ENCODE results near the gene XAF1.
"Not testable (repeated sequence)": the region's sequence is repeated elsewhere in the genome, so short reads cannot be mapped to it uniquely, and the experiment has no call there.

XAF1 gene

DNA sequence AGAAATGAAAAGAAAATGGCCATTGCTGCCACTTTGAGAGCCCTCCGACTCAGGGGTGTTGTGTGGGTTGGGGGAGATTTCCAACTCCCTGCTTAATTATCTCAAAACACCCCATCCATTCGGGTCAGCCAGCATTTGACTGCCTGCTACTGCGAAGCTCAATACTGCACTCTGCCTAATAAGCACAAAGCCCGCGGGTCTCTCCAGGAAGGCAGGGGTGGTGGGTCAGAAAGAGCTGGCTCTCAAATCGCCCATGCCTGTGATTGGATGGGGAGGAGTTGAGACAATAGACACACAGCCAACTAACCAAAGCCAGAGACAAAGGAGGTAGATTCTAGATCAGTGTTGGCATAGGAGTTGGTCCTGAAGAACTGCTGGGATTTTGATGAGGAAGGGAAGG, 2.3 kb upstream of the XAF1 start:
- DNase-seq (ENCODE audit: low spot score) = no peak

DNA sequence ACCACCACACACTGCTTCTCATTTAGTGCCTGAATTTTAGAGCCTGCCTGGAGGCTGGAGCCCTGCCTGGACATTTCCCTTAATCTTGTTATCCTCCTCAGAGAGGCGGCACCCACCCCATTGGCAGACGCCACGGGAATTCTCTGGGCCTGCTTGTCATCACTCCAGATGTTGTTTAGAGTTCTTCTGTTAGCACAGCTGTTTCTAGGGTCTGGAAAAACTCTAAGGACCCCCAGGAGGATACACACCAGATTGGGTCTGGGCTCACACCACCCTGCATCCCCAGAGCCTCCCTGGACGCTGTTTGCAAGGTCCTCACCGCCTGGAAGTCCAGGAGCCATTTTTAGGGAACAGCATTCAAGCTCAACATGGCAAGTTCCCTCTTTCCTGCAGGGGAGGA, 565 bp upstream of the XAF1 start:
- DNase-seq (ENCODE audit: low spot score) = no peak

DNA sequence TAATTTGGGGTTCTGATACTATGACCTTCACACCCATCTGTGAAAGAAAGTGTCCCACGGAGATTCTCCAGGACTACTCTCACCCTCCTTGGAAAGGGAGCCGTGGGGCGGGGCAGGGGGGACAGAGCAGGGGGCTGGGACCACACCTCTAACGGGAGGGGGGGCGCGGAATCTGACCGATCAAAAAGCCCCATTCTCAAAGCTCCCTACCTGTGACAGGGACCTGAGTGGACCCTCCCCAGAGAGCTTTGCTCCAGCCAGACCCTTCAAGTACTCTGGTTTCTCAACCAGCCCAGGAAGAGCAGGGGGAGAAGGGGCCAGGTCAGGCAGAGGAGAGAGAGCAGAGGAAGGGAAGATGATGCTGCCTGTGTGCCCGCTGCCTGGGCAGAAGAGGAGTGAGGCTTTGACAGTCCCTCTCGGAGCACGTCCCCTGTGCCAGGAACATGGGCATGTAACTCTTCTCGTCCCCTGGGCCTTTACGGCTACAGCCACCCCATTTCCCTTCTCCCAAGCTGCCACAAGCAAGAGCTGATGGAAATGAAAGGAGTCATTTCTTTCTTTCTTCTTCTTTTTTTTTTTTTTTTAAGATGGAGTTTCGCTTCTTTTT, 682 bp downstream of the XAF1 start:
- DNase-seq (ENCODE audit: low spot score) = no peak

DNA sequence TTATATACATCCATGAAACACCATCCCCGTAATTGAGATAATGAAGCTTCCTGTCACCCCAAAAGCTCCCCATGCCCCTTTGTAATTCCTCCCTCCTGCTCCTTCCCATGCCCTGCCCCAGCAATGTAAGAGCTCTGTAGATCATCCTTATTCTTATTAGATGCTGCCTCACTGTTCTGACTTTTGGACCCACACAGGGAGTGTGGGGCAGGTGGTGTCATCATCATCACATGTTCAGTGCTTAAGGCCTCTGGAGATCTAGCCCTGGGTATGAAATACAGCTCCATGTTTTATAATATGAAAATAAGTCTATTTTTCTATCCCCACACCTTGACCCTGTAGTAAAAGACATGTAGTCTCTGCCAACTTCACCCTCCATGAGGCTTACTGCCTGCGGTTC, 1.9 kb downstream of the XAF1 start:
- DNase-seq (ENCODE audit: low spot score) = no peak

DNA sequence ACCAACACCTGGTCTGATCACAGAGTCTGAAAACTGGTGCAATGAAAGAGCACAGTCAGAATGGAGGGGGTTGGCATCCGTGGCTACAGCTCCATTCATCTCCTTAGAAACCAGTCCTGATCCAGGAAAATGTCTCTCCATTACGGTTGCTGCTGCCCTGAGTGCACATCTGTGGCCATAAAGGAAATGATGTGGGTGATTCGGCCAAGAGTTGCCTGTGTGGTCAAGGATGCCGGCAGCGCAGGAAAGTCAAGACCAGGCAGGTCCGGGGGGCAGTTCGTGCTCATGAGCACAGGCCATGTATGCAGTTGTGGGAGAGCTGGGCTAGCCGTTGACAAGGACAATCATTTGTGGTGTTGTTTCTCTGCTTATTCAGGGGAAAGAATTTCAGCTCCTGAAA, 5.9 kb downstream of the XAF1 start:
- DNase-seq (ENCODE audit: low spot score) = no peak

DNA sequence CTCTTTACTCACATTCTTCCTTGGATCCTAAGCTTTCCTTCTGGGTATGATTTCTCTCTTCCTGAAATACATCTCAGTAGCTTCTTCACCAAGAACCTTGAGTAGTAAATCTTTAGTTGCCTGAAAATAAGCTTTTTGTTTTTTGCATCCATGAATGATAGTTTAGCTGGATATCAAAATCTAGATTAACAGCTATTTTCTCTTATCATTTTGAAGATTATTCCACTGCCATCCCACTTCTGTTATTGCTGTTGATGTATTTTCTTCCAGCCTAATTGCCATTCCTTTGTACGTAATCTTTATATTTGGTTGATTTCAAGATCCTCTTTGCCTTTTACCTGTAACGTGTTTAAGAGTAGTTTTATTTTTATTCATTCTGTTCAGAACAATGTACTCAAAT, 12.6 kb downstream of the XAF1 start:
- DNase-seq (ENCODE audit: low spot score) = no peak

DNA sequence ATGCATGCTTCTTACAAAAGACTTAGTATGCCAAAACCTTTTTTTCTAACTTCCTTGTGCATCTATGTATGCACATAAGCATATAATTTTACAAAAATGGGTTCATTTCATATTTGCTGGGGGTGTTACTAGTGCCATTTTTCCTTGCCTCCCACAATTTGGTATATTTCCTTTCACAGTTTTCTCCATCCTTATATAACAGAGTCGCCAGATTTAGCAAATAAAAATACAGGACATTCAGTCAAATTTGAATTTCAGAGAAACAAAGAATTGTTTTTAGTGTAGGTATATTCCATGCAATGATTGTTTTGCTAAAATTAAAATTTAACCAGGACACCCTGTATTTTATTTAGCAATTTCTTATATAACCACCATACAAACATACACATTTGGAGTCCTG, 16.2 kb downstream of the XAF1 start:
- no peak for DNase-seq (ENCODE audit: low spot score)

DNA sequence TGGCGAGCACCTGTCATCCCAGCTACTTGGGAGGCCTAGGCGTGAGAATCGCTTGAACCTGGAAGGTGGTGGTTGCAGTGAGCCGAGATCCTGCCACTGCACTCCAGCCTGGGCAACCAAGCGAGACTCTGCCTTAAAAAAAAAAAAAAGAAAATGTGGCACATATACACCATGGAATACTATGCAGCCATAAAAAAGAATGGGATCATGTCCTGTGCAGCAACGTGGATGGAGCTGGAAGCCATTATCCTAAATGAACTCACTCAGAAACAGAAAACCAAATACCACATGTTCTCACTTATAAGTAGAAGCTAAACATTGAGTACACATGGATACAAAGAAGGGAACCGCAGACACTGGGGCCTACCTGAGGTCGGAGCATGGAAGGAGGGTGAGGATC, 19.1 kb downstream of the XAF1 start:
- not testable (repeated sequence) for DNase-seq (ENCODE audit: low spot score)

DNA sequence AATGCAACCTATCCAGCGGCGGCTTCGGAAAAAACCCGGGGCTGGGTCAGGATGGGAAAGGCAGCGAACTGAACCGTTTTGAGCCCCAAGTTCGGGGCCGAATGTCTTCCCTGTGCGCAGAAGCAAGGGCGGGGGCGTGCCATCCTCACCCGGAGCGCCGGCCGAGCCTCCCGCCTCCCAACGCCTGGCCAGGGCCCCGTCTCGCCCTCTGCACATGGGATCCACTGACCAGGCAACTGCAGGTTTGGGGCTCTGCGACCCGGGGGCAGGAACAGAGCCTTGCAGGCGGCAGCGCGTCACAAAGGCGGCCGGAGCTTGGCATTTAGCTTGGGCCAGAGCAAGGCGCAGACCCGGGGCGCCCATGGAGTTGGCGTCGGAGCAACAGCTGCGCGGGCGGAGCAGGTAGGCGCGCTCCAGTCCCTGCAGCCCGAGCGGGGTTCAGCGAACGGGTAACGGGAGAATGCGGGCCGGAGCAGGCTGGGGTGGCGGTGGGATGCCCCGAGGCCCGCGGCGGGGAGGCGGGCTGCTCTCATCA, 20.1 kb downstream of the XAF1 start, which contains the start of gene FBXO39:
TSS of gene FBXO39 (plus strand) at position 345 of the 535 bp plus-strand sequence. CDS start 3,654 bp downstream, outside the sequence.
- DNase-seq (ENCODE audit: low spot score) = no peak

DNA sequence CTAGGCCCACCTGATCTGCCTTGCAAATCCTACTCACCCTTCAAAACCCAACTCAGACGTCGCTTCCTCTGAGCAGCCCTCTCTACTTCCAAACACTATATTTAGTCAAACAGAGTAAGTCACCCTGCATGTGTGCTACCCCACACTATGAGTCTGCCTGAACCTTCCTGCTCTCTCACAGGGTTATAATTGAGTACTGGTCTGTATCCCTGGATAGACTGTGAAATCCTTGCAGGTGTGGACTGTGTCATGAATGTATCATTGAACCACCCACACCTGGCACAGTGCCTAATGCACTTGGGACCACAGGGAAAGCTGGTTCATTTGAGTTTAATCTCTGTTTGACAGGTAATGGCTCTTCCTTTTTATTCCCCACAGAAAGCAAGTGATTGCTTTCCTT, 23.6 kb downstream of the XAF1 start:
- no peak for DNase-seq (ENCODE audit: low spot score)

DNA sequence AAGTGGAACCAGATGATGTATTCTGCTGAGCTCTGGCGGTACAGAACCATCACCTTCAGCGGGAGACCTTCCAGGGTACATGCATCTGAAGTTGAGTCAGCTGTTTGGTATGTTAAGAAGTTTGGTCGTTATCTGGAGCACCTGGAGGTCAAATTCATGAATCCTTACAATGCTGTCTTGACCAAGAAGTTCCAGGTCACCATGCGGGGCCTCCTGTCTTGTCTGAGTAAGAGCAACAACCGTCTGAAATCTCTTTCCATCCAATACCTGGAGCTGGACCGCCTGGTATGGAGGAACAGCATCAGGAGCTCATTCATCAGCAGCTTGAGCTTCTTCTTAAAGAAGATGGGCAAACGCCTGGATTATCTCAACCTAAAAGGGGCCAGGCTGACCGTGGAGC, 24.2 kb downstream of the XAF1 start:
- no peak for DNase-seq (ENCODE audit: low spot score)

DNA sequence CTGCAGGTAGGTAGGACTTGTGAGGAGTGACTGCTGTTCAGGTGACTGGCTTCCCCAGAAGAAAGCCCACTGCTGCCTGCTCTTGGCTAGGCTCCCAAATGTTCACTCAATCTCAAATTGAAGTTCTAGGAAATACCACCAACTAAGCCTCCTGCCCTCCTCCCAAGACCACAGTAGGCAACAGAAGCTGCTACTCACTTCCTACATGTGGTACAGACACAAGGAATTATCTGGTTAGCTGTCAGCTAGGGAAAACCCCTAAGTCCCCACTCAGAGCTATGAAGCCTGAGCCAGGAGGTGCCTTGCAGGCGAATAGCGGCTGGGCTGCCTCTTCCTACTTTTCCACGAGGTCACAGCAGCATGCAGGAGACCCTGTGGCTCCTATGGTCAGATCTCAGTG, 25.0 kb downstream of the XAF1 start:
- no peak for DNase-seq (ENCODE audit: low spot score)

DNA sequence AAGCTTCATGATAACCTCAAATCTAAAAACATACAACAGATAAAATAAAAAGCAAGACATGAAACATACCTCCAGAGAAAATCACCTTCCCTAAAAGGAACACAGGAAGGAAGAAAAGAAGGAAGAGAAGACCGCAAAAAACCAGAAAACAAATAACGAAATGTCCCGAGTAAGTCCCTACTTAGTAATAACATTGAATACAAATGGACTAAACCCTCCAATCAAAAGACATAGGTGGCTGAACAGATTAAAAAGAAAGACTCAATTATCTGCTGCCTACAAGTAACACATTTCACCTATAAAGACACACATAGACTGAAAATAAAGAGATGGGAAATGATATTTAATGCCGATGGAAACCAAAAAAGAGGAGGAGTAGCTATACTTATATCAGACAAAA, 26.4 kb downstream of the XAF1 start:
- no peak for DNase-seq (ENCODE audit: low spot score)

DNA sequence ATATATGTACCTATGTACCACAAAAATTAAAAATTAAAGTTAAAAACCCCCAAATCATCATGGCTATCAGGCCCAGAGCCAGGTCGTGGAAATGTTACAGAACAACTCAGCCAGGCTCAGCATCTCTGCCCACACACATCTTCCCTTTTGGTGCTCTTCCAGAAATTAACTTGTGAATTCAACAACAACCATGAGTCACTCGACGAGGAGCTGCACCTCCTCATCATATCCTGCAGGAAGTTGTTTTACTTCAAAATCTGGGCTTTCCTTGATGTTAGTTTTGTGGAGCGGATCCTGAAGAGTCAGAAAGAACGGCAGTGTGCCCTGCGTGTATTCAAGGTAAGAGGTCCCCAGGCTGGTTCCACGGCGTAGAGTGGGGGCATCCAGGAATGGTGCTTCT, 30.8 kb downstream of the XAF1 start:
- DNase-seq (ENCODE audit: low spot score) = no peak

DNA sequence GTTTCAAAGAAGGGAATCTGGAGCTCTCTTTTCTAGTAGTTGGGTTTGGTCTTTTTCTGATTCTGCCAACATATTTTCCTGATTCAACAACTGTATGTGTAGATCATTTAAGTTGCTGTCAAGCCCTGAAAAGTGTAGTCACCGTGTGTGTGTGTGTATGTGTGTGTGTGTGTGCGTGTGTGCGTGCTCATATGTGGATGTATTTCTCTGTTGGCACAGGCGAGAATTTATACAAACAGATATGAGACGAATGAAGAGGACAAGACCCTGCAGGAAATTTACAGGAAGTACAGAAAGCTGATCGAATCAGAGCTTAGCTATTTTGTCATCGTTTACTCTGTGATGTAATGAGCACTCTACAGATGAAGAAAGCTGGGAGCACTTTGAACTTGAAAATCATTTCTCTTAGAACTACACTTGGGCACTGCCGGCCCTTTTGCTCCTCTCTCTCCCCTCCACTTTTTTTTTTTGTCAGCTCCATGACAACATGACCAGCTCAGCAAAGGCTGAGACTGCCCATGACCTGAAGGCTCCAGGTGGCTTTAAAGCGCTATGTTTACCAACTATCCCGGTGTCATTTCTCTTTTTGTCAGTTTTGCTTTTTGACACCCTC, 31.3 kb downstream of the XAF1 start:
- no peak for DNase-seq (ENCODE audit: low spot score)

DNA sequence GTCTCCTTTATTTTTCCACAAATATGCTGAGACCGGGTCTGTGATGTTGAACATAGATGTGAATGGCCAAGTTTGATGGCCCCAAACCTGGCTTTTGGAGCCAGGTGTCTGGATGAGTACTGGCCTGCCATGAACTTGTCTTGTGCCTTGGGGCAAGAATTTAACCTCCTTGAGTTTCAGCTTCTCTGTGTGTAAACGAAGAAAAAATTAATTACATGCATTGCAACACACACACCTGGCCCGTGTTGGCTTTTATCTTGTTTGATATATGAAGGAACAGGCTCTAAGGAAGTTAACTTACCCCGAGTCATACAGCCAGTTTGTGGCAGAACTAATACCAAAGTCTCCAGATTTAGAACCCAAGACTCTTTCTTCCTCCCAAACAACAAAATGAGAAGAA, 33.3 kb downstream of the XAF1 start:
- DNase-seq (ENCODE audit: low spot score) = no peak

DNA sequence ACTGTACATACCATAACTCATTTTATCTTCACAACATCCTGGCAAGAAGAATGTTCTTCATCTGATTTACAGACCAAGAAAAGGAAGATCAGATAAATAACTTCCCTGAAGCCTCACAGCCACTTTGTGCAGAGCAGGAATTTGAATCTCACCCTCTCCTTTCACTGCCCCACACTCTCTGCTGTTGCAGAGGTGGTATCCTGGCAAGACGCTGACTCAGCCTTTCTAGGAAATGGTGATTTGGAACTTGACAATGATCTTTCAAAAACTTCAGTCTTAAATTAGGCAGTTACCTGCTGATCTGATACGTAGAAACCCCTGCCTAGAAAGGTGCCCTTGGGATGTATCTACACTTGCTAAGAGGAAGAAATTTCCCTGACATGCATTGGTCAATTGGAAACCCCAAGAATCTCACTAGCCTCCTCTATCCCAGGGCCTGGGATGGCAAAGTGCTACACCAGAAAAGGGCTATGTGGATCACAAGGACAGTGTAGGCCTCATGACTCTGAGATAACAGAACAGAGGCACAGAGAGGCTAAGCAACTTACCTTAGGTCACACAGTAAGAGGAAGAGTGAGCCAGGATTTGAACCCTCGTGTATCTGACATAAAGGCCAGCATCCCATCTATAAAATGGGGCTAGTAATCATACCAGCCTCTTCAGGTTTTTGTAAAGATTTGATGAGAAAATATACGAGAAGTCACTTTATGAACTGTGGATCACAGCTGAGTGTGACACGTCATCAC, 38.1 kb downstream of the XAF1 start:
- no peak for DNase-seq (ENCODE audit: low spot score)

DNA sequence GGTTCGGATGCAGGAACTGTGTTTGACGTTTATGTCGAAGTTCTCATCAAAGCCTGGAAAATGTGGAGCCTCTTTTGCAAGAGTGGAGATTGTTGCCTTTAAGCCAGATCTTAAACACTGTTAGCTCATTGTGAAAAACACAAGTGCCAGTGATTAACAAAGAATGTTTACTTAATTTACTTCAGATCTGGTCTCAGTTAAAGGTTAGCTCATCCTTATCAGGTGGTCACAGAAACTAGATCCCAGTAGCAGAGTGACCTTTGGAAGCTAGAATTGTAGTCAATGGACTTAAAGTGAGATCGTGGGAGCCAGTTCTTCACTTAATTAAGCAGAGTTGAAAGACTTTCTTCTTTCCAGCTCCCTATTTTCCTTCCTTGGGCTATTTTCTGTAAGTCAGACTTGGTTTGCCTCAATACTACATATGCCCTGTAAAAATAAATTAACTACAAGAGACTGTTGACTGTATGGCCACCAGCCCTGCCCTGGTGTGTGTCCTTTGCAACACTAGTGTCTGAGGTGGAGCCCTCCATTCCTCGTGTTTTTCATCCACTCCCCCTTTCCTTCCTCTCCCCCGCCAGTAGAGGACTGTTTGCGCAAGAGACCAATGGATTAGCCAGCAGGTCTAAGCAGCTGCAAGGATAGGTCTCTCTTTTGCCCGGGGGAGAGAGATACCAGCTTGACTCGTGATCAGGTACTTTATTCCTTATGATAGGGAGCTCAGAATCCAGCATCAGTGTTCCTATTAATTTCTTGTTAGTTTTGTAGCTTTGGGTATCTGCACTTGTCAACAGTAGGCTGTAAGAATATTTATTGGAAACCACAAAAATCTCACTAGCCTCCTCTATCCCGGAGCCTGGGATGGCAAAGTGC, 40.4 kb downstream of the XAF1 start:
- no peak for DNase-seq (ENCODE audit: low spot score)

DNA sequence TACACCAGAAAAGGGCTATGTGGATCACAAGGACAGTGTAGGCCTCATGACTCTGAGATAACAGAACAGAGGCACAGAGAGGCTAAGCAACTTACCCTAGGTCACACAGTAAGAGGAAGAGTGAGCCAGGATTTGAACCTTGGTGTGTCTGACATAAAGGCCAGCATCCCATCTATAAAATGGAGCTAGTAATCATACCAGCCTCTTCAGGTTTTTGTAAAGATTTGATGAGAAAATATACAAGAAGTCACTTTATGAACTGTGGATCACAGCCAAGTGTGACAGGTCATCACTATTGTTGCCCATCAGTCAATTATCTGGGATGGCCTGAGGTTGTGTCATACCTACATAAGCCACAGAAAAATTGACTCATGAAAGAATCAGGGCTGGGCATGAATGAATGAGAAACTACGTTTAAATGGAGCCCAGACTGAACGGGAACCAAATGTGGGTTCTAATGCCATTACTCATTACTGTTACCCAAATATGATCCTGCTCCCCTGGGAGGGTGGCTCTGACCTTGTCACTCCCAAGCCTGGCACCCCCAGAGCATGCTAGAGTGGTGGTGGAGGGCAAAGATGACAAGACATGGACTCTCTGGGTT, 41.1 kb downstream of the XAF1 start:
- DNase-seq (ENCODE audit: low spot score) = no peak

DNA sequence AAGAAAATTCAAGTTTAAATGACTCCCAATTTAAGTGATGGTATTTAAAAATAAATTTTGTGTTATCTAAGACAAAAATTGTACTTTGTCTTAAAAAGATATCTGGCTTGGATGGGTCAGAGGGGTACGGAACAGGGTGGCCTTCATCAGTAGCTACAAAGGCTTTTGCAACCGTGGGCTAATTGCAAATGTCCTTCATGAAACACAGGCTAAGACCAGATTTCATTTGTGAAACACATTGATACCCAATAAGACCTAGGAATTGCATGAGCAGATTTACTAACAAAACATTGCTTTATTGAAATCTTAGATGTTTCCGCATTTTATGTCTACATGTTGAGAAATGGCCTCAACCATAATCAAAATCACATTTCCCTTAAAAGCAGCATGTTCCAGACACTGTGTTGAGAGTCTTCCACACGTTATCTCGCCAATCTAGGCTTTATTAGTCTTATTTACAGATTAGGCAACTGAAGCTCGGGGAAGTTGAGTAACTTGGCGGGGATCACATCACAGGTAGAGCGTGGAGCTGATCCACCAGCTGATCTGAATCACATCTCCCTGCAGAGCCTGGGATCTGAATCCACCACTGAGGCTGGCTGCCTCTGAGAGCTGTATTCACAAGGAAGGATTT, 42.0 kb downstream of the XAF1 start:
- DNase-seq (ENCODE audit: low spot score) = no peak

DNA sequence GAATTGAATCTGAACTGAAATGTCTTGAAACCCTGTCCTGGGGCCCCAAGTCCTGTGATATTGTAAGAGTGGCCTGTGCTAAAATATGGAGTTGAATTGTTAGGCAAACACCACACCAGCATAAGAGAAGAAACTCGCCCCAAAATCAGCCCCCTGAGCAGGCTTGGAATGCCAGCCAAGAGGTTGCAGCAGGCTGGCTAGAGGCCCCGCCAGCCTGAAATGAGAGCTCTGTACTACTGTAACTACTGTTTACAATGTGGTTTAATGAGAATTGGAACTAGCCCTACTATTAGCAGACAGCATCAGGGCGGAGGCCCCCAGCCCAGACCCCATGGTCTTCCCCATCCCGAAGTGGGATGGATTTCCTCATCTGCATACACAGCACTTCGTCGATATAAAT, 43.9 kb downstream of the XAF1 start:
- no peak for DNase-seq (ENCODE audit: low spot score)

Measured in D341Med (cell line).